PFSK-1 (cell line): ENCODE data around the gene BABAM2.

Source experiments
- POLR2AphosphoS5 ChIP-seq: IDR thresholded peaks from 2 replicates; pipeline ENCODE4 v1.6.1; 2012; ENCODE audit warnings: low read depth, mild to moderate bottlenecking, control low read depth, low read length, moderate library complexity
- SIN3A ChIP-seq: IDR thresholded peaks from 2 replicates; pipeline ENCODE4 v1.6.1; 2012; ENCODE audit warnings: mild to moderate bottlenecking, low read length, moderate library complexity, borderline replicate concordance; ENCODE audit not compliant: insufficient read depth
- TF ChIP-seq, protein P1 (sequence below), 2 experiments: IDR thresholded peaks; 2 replicates each; pipeline versions ENCODE4 v1.6.1 to v1.8.0; 2011 to 2012; ENCODE audit warnings: low read depth in 2 of 2, low read length in 2 of 2, control low read depth in 1 of 2, inconsistent platforms in 1 of 2, mild to moderate bottlenecking in 1 of 2, moderate library complexity in 1 of 2; ENCODE audit not compliant: insufficient read depth in 1 of 2

GRCh38 chr2:28047681-28048080 is 157.2 kb downstream of the BABAM2 start:
- no peak for TF ChIP-seq POLR2AphosphoS5
- TF ChIP-seq, protein P1, sequence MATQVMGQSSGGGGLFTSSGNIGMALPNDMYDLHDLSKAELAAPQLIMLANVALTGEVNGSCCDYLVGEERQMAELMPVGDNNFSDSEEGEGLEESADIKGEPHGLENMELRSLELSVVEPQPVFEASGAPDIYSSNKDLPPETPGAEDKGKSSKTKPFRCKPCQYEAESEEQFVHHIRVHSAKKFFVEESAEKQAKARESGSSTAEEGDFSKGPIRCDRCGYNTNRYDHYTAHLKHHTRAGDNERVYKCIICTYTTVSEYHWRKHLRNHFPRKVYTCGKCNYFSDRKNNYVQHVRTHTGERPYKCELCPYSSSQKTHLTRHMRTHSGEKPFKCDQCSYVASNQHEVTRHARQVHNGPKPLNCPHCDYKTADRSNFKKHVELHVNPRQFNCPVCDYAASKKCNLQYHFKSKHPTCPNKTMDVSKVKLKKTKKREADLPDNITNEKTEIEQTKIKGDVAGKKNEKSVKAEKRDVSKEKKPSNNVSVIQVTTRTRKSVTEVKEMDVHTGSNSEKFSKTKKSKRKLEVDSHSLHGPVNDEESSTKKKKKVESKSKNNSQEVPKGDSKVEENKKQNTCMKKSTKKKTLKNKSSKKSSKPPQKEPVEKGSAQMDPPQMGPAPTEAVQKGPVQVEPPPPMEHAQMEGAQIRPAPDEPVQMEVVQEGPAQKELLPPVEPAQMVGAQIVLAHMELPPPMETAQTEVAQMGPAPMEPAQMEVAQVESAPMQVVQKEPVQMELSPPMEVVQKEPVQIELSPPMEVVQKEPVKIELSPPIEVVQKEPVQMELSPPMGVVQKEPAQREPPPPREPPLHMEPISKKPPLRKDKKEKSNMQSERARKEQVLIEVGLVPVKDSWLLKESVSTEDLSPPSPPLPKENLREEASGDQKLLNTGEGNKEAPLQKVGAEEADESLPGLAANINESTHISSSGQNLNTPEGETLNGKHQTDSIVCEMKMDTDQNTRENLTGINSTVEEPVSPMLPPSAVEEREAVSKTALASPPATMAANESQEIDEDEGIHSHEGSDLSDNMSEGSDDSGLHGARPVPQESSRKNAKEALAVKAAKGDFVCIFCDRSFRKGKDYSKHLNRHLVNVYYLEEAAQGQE (IDR thresholded peaks at IDR 0.05; ENCODE audit: insufficient read depth in 1 of 2, low read depth in 2 of 2, low read length in 2 of 2) = no peak
- TF ChIP-seq SIN3A = no peak
